HEK293 (cell line): ENCODE measurements around the gene REPS2.

Experiments used
- CTCF ChIA-PET: fragments of 350-600 bp; formaldehyde crosslinking; extraction: SDS; loops from one replicate; lab custom pipeline; 2021; ENCODE audit warnings: antibody characterized with exemption; lab: Yijun Ruan, JAX
- POLR2A ChIA-PET: fragments of 300-600 bp; formaldehyde crosslinking; extraction: SDS; loops from one replicate; lab custom pipeline; 2020; ENCODE audit warnings: antibody characterized with exemption, inconsistent platforms; lab: Yijun Ruan, JAX
- H3K27ac ChIP-seq: fragments of 200-500 bp; sonication (Bioruptor generic); 2 replicates; pipeline ENCODE4 v1.5.1; 2014; ENCODE audit warnings: low read depth, low read length, control low read depth, inconsistent platforms; ENCODE audit errors: extremely low read depth
- H3K36me3 ChIP-seq, 2 experiments: fragments of 200-500 bp in 1 of 2; sonication (Bioruptor generic) in 1 of 2; 1 replicate in 1 of 2; 2 replicates in 1 of 2; pipeline ENCODE4 v1.5.1; 2014 to 2017; ENCODE audit warnings: inconsistent platforms in 2 of 2, low read length in 2 of 2; ENCODE audit not compliant: control insufficient read depth in 2 of 2, insufficient read depth in 1 of 2
- H3K4me1 ChIP-seq: fragments of 200-500 bp; sonication (Bioruptor generic); 2 replicates; pipeline ENCODE4 v1.5.1; 2014; ENCODE audit warnings: mild to moderate bottlenecking, low read length, inconsistent platforms; ENCODE audit not compliant: control insufficient read depth, insufficient read depth
- H3K4me3 ChIP-seq: 2 replicates; pipeline ENCODE4 v1.5.1; 2011; ENCODE audit warnings: low read depth, mild to moderate bottlenecking, control low read depth, low read length, moderate library complexity
- H3K9me3 ChIP-seq: fragments of 200-500 bp; sonication (Bioruptor generic); 2 replicates; pipeline ENCODE4 v1.5.1; 2014; ENCODE audit warnings: low read depth, low read length, inconsistent platforms; ENCODE audit not compliant: control insufficient read depth, insufficient read depth
- HOXC10 ChIP-seq: sonication (generic); formaldehyde crosslinking; IDR thresholded peaks from 2 replicates; pipeline ENCODE4 v1.8.1; 2023; ENCODE audit warnings: mild to moderate bottlenecking, missing genetic modification reagents
- KLF7 ChIP-seq: fragments of 450-650 bp; formaldehyde crosslinking; IDR thresholded peaks from 2 replicates; pipeline ENCODE4 v1.5.1; 2016; ENCODE audit warnings: missing biosample characterization, missing genetic modification characterization, borderline replicate concordance
- OSR2 ChIP-seq: fragments of 450-650 bp; formaldehyde crosslinking; IDR thresholded peaks from 2 replicates; pipeline ENCODE4 v1.5.1; 2016; ENCODE audit warnings: missing biosample characterization, missing genetic modification characterization
- YY1 ChIP-seq: fragments of 450-650 bp; formaldehyde crosslinking; IDR thresholded peaks from 2 replicates; pipeline ENCODE4 v1.5.1; 2018; ENCODE audit warnings: missing biosample characterization, missing genetic modification characterization
- ZBTB7A ChIP-seq: fragments of 450-650 bp; formaldehyde crosslinking; IDR thresholded peaks from 2 replicates; pipeline ENCODE4 v1.5.1; 2016; ENCODE audit warnings: low read depth, missing biosample characterization, missing genetic modification characterization
- ZIC2 ChIP-seq: fragments of 450-650 bp; formaldehyde crosslinking; IDR thresholded peaks from 2 replicates; pipeline ENCODE4 v1.5.1; 2016; ENCODE audit warnings: missing biosample characterization, missing genetic modification characterization
- ZNF23 ChIP-seq: fragments of 450-650 bp; formaldehyde crosslinking; IDR thresholded peaks from 2 replicates; pipeline ENCODE4 v1.5.1; 2016; ENCODE audit warnings: missing biosample characterization, missing genetic modification characterization, borderline replicate concordance
- ZNF311 ChIP-seq: fragments of 450-650 bp; formaldehyde crosslinking; IDR thresholded peaks from 2 replicates; pipeline ENCODE4 v1.5.1; 2017; ENCODE audit warnings: missing biosample characterization, missing genetic modification characterization, borderline replicate concordance
- ZNF354C ChIP-seq: fragments of 450-650 bp; formaldehyde crosslinking; IDR thresholded peaks from 2 replicates; pipeline ENCODE4 v1.5.1; 2016; ENCODE audit warnings: missing biosample characterization, missing genetic modification characterization, low read depth, borderline replicate concordance
- ZNF529 ChIP-seq: fragments of 450-650 bp; formaldehyde crosslinking; IDR thresholded peaks from 2 replicates; pipeline ENCODE4 v1.5.1; 2017; ENCODE audit warnings: missing genetic modification characterization, missing biosample characterization; ENCODE audit not compliant: insufficient replicate concordance
- ZNF600 ChIP-seq: fragments of 450-650 bp; formaldehyde crosslinking; IDR thresholded peaks from 2 replicates; pipeline ENCODE4 v1.5.1; 2016; ENCODE audit warnings: missing biosample characterization, missing genetic modification characterization
- ZNF621 ChIP-seq: fragments of 450-650 bp; formaldehyde crosslinking; IDR thresholded peaks from 2 replicates; pipeline ENCODE4 v1.5.1; 2017; ENCODE audit warnings: missing biosample characterization, missing genetic modification characterization
- ZNF777 ChIP-seq: fragments of 450-650 bp; formaldehyde crosslinking; IDR thresholded peaks from 2 replicates; pipeline ENCODE4 v1.5.1; 2017; ENCODE audit warnings: missing biosample characterization, missing genetic modification characterization, borderline replicate concordance
- ZNF785 ChIP-seq: fragments of 450-650 bp; formaldehyde crosslinking; IDR thresholded peaks from 2 replicates; pipeline ENCODE4 v1.5.1; 2016; ENCODE audit warnings: missing biosample characterization, missing genetic modification characterization
- TF ChIP-seq, protein P1 (sequence below): fragments of 450-650 bp; formaldehyde crosslinking; IDR thresholded peaks from 2 replicates; pipeline ENCODE4 v1.5.1; 2016; ENCODE audit warnings: missing biosample characterization, missing genetic modification characterization
- TF ChIP-seq, protein P2 (sequence below): IDR thresholded peaks from 2 replicates; pipeline ENCODE4 v1.6.1; 2011; ENCODE audit warnings: mild to moderate bottlenecking, low read depth, low read length, borderline replicate concordance
- TF ChIP-seq, protein P3 (sequence below): sonication (generic); formaldehyde crosslinking; IDR thresholded peaks from 2 replicates; pipeline ENCODE4 v1.8.1; 2022; ENCODE audit warnings: mild to moderate bottlenecking, moderate library complexity, missing genetic modification reagents
- TF ChIP-seq, protein P4 (sequence below): fragments of 450-650 bp; formaldehyde crosslinking; IDR thresholded peaks from 2 replicates; pipeline ENCODE4 v1.5.1; 2016; ENCODE audit warnings: missing biosample characterization, missing genetic modification characterization, low read depth
- TF ChIP-seq, protein P5 (sequence below): fragments of 450-650 bp; formaldehyde crosslinking; IDR thresholded peaks from 2 replicates; pipeline ENCODE4 v1.5.1; 2016; ENCODE audit warnings: missing biosample characterization, missing genetic modification characterization

REPS2 gene

DNA sequence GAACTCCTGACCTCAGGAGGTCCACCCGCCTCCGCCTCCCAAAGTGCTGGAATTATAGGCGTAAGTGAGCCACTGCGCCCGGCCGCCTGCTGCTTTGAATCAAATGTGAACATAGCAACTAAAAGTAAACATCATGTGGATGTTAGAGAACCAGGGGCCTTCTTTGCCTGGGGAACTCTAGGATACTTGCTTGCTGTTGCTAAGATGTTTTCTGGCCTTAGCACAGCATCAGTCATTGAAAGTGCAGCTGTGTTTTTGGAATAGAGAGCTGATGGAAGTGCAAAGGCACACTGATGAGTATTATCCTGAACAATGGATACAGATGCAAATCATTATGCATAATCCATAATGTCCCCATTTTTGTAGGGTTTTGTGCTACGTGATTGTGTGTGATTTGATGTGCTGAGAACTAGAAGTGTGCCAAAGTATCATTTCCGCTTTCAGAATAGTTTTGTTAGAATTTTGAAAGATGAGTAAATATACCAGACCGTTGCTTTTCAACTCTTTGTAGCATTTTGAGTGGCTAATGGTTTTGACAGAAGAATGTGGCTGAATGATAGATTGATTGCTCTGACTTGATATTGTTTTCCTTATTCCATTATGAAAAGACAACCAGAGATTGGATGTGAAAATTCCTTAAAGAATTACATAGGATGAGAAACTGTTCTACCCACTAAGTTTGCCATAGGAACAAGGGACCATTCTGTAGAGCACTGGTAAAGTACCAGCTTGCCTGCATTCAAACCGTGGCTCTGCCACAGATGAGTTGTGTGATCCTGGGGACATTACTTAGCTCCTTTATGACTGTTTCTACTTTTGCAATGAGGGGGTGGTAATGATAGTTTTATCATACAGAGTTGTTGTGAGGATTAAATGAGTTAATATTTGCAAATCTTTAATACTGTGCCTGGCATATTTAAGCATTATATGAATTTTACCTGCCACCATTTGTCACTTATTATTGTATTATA is 74.7 kb downstream of the REPS2 start:
- ChIA-PET CTCF (interaction anchor here (0.6 to 1.9 kb wide), 4 partner anchors 15 to 25 kb away, joined by 3 to 9 read pairs (median 4); no protein-coding TSS in a partner anchor), POLR2A (no interaction called here)
- Histone ChIP-seq H3K4me3 (no peak overlapping the region), H3K4me1 (peaks cover 7% of the 10 kb centered on the region), H3K27ac (no peak overlapping the region)
- TF ChIP-seq, protein P1, sequence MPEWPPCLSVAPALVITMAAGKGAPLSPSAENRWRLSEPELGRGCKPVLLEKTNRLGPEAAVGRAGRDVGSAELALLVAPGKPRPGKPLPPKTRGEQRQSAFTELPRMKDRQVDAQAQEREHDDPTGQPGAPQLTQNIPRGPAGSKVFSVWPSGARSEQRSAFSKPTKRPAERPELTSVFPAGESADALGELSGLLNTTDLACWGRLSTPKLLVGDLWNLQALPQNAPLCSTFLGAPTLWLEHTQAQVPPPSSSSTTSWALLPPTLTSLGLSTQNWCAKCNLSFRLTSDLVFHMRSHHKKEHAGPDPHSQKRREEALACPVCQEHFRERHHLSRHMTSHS (tag by site-specific recombination): no peak
- TF ChIP-seq ZNF777 (tag by site-specific recombination): no peak
- no peak for TF ChIP-seq ZNF529 (tag by site-specific recombination)
- TF ChIP-seq ZIC2 (tag by site-specific recombination): no peak
- TF ChIP-seq ZNF354C (tag by site-specific recombination): no peak
- TF ChIP-seq KLF7 (tag by site-specific recombination): no peak
- no peak for TF ChIP-seq ZBTB7A (tag by site-specific recombination)
- TF ChIP-seq YY1 (tag by site-specific recombination): no peak
- TF ChIP-seq, protein P2, sequence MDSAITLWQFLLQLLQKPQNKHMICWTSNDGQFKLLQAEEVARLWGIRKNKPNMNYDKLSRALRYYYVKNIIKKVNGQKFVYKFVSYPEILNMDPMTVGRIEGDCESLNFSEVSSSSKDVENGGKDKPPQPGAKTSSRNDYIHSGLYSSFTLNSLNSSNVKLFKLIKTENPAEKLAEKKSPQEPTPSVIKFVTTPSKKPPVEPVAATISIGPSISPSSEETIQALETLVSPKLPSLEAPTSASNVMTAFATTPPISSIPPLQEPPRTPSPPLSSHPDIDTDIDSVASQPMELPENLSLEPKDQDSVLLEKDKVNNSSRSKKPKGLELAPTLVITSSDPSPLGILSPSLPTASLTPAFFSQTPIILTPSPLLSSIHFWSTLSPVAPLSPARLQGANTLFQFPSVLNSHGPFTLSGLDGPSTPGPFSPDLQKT: no peak
- TF ChIP-seq, protein P3, sequence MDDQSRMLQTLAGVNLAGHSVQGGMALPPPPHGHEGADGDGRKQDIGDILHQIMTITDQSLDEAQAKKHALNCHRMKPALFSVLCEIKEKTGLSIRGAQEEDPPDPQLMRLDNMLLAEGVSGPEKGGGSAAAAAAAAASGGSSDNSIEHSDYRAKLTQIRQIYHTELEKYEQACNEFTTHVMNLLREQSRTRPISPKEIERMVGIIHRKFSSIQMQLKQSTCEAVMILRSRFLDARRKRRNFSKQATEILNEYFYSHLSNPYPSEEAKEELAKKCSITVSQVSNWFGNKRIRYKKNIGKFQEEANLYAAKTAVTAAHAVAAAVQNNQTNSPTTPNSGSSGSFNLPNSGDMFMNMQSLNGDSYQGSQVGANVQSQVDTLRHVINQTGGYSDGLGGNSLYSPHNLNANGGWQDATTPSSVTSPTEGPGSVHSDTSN (CRISPR knock-in tag): no peak
- TF ChIP-seq ZNF621: no peak
- no peak for TF ChIP-seq OSR2 (tag by site-specific recombination)
- TF ChIP-seq, protein P4, sequence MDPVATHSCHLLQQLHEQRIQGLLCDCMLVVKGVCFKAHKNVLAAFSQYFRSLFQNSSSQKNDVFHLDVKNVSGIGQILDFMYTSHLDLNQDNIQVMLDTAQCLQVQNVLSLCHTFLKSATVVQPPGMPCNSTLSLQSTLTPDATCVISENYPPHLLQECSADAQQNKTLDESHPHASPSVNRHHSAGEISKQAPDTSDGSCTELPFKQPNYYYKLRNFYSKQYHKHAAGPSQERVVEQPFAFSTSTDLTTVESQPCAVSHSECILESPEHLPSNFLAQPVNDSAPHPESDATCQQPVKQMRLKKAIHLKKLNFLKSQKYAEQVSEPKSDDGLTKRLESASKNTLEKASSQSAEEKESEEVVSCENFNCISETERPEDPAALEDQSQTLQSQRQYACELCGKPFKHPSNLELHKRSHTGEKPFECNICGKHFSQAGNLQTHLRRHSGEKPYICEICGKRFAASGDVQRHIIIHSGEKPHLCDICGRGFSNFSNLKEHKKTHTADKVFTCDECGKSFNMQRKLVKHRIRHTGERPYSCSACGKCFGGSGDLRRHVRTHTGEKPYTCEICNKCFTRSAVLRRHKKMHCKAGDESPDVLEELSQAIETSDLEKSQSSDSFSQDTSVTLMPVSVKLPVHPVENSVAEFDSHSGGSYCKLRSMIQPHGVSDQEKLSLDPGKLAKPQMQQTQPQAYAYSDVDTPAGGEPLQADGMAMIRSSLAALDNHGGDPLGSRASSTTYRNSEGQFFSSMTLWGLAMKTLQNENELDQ (tag by site-specific recombination): no peak
- TF ChIP-seq ZNF600 (tag by site-specific recombination): no peak
- TF ChIP-seq ZNF311: no peak
- TF ChIP-seq HOXC10 (CRISPR knock-in tag): no peak
- TF ChIP-seq, protein P5, sequence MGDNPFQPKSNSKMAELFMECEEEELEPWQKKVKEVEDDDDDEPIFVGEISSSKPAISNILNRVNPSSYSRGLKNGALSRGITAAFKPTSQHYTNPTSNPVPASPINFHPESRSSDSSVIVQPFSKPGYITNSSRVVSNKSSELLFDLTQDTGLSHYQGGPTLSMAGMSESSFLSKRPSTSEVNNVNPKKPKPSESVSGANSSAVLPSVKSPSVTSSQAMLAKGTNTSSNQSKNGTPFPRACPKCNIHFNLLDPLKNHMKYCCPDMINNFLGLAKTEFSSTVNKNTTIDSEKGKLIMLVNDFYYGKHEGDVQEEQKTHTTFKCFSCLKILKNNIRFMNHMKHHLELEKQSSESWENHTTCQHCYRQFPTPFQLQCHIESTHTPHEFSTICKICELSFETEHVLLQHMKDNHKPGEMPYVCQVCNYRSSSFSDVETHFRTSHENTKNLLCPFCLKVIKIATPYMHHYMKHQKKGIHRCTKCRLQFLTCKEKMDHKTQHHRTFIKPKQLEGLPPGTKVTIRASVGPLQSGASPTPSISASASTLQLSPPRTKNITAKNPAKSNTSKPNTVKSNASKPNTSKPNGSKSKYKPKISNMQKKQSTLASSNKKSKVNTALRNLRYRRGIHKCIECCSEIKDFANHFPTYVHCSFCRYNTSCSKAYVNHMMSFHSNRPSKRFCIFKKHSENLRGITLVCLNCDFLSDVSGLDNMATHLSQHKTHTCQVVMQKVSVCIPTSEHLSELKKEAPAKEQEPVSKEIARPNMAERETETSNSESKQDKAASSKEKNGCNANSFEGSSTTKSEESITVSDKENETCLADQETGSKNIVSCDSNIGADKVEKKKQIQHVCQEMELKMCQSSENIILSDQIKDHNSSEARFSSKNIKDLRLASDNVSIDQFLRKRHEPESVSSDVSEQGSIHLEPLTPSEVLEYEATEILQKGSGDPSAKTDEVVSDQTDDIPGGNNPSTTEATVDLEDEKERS: no peak
- TF ChIP-seq ZNF23 (tag by site-specific recombination): no peak
- no peak for TF ChIP-seq ZNF785
- TF ChIP-seq, all 188 proteins: peak for 0
- no peaks in the 10 kb centered on the region for H3K36me3 ChIP-seq
- H3K9me3 ChIP-seq: no peaks in the 10 kb centered on the region
